B cell (primary cell): ENCODE results near the gene TMC2. TPM values are rescaled to one million over a fixed set of nuclear protein-coding genes. Genes with fewer than 3 reads are reported as not detected.

Experiments
- ATAC-seq: fragments of 200-7000 bp; cut with Tn5 transposase; one replicate; pipeline ENCODE4 v1.10.0; 2021; ENCODE audit warnings: low read depth, mild to moderate bottlenecking, moderate number of reproducible peaks, moderate library complexity
- CTCF ChIA-PET: fragments of 350-600 bp; sonication (Branson Sonifier 250); formaldehyde crosslinking; loops from one replicate; lab custom pipeline; 2021; ENCODE audit warnings: antibody characterized with exemption, inconsistent platforms; lab: Charles Lee
- POLR2A ChIA-PET: fragments of 350-600 bp; sonication (Branson Sonifier 250); formaldehyde crosslinking; loops from one replicate; lab custom pipeline; 2021; ENCODE audit warnings: antibody characterized with exemption; lab: Charles Lee
- DNase-seq: peaks from one replicate; pipeline ENCODE4 v3.0.0; 2013
- H2AFZ ChIP-seq: 2 replicates; pipeline ENCODE4 v1.6.1; 2012; ENCODE audit warnings: mild to moderate bottlenecking, low read depth, low read length; ENCODE audit not compliant: insufficient read depth, poor library complexity, severe bottlenecking
- H3K27ac ChIP-seq, 2 donors: 1 replicate in 1 of 2; 2 replicates in 1 of 2; pipeline ENCODE4 v1.5.1; 2012 to 2013; ENCODE audit warnings: low read length in 2 of 2, mild to moderate bottlenecking in 2 of 2, moderate library complexity in 1 of 2
- H3K27me3 ChIP-seq, 4 experiments: fragments of 200-600 bp in 1 of 4; sonication (generic) in 1 of 4; replicated peaks in 1 of 4; 1 replicate in 2 of 4; 2 replicates in 2 of 4; pipeline versions ENCODE4 v1.6.1 to v1.7.0; 2013 to 2016; ENCODE audit warnings: low read length in 3 of 4, mild to moderate bottlenecking in 2 of 4, mixed read lengths in 1 of 4, moderate library complexity in 1 of 4; ENCODE audit not compliant: insufficient read depth in 4 of 4, control insufficient read depth in 3 of 4; ENCODE audit errors: control extremely low read depth in 1 of 4
- H3K36me3 ChIP-seq, 2 experiments: replicated peaks in 1 of 2; 1 replicate in 1 of 2; 2 replicates in 1 of 2; pipeline versions ENCODE4 v1.6.1 to v1.7.1; 2013; ENCODE audit warnings: low read length in 1 of 2; ENCODE audit not compliant: insufficient read depth in 2 of 2, control insufficient read depth in 1 of 2; ENCODE audit errors: control extremely low read depth in 1 of 2, extremely low read depth in 1 of 2
- H3K4me1 ChIP-seq, 2 donors: fragments of 200-600 bp in 1 of 2; sonication (generic) in 1 of 2; 1 replicate in 1 of 2; 2 replicates in 1 of 2; pipeline versions ENCODE4 v1.5.1 to v1.6.1; 2013 to 2017; ENCODE audit warnings: low read length in 2 of 2; ENCODE audit not compliant: control insufficient read depth in 2 of 2, insufficient read depth in 2 of 2
- H3K4me2 ChIP-seq: replicated peaks from 2 replicates; pipeline ENCODE3; 2012; ENCODE audit warnings: mild to moderate bottlenecking, low read depth, low read length; ENCODE audit not compliant: poor library complexity, severe bottlenecking
- H3K4me3 ChIP-seq, 5 experiments: fragments of 200-600 bp in 1 of 5; sonication (generic) in 1 of 5; 1 replicate in 3 of 5; 2 replicates in 2 of 5; pipeline versions ENCODE4 v1.5.1 to v1.7.0; 2011 to 2016; ENCODE audit warnings: low read length in 4 of 5, mild to moderate bottlenecking in 4 of 5, low read depth in 2 of 5, control low read depth in 1 of 5, moderate library complexity in 1 of 5; ENCODE audit not compliant: insufficient read depth in 1 of 5; ENCODE audit errors: control extremely low read depth in 1 of 5, extremely low read depth in 1 of 5
- H3K79me2 ChIP-seq: fragments of 200-600 bp; sonication (generic); one replicate; pipeline ENCODE4 v1.6.0; 2016; ENCODE audit warnings: low read length; ENCODE audit not compliant: control insufficient read depth, insufficient read depth
- H3K9ac ChIP-seq: fragments of 200-600 bp; sonication (generic); 2 replicates; pipeline ENCODE4 v1.6.1; 2017; ENCODE audit warnings: mild to moderate bottlenecking, low read length, moderate library complexity
- H3K9me3 ChIP-seq, 3 donors: one replicate each; pipeline versions ENCODE4 v1.6.1 to v1.7.1; 2013; ENCODE audit warnings: low read length in 2 of 3; ENCODE audit not compliant: control insufficient read depth in 2 of 3, insufficient read depth in 1 of 3; ENCODE audit errors: control extremely low read depth in 1 of 3
- H4K20me1 ChIP-seq: 2 replicates; pipeline ENCODE4 v1.6.0; 2012; ENCODE audit warnings: mild to moderate bottlenecking, low read length; ENCODE audit not compliant: insufficient read depth, control insufficient read depth, poor library complexity, severe bottlenecking
- H3K27ac Mint-ChIP-seq: one replicate; pipeline ENCODE4 v1.8.0; 2021; ENCODE audit warnings: mixed read lengths
- H3K27me3 Mint-ChIP-seq: one replicate; pipeline ENCODE4 v1.8.0; 2021; ENCODE audit warnings: mixed read lengths
- H3K4me1 Mint-ChIP-seq: one replicate; pipeline ENCODE4 v1.8.0; 2021; ENCODE audit warnings: mixed read lengths
- H3K4me3 Mint-ChIP-seq: one replicate; pipeline ENCODE4 v1.8.0; 2021; ENCODE audit warnings: mixed read lengths
- H3K9me3 Mint-ChIP-seq: one replicate; pipeline ENCODE4 v1.8.0; 2022; ENCODE audit warnings: mixed read lengths; ENCODE audit not compliant: insufficient read depth
- CTCF ChIP-seq: fragments of 200-600 bp; IDR thresholded peaks from one replicate; pipeline ENCODE4 v1.8.0; 2022; ENCODE audit warnings: antibody characterized with exemption, mild to moderate bottlenecking
- EZH2 ChIP-seq: IDR thresholded peaks from 2 replicates; pipeline ENCODE4 v1.6.1; 2012; ENCODE audit warnings: borderline replicate concordance, low read depth, mild to moderate bottlenecking, moderate library complexity, low read length; ENCODE audit not compliant: insufficient read depth, poor library complexity, severe bottlenecking
- whole genome bisulfite sequencing: methylation state at CpG from one replicate; pipeline ENCODE4 v1.1.5; 2013; ENCODE audit warnings: missing lambda C conversion rate; ENCODE audit not compliant: insufficient coverage; 5-methylcytosine and 5-hydroxymethylcytosine counted together
- intact Hi-C: fragments of 100-400 bp; cut with micrococcal nuclease; formaldehyde crosslinking; loops from one replicate; pipeline ENCODE4 v1.10.0; 2022
- polyA plus RNA-seq: library from polyadenylated mRNA; depleted of rRNA; stranded (reverse); fragments of >200 nt; gene quantifications from 2 replicates; pipeline ENCODE4 v1.2.3, GENCODE V29; 2012
- total RNA-seq, 2 donors: library from RNA; stranded (reverse); fragments of 120-200 nt in 1 of 2; gene quantifications; 1 replicate in 1 of 2; 2 replicates in 1 of 2; pipeline versions ENCODE4 v1.2.3 to v1.2.4, GENCODE V29; 2013 to 2022

The TMC2 gene
- total and polyA plus RNA-seq, 2 donors (not counting 1 experiment from before 2014, with no cell fraction given), result not detected

- H3K27me3 ChIP-seq, result peaks cover 0 to 33% (median 11%) of the 10 kb centered on the region in 4 experiments
- H3K27ac ChIP-seq, result no peak overlapping the region
- peaks cover 20% of the 10 kb centered on the region for H3K4me1 Mint-ChIP-seq
- POLR2A ChIA-PET, result no interaction called here
- no peaks in the 10 kb centered on the region for H4K20me1 ChIP-seq
- peaks cover 59% of the 10 kb centered on the region for H3K27me3 Mint-ChIP-seq
- no peak for TF ChIP-seq CTCF
- TF ChIP-seq EZH2, result no peak
- no peak overlapping the region for H2AFZ ChIP-seq
- intact Hi-C loops, result no loop called here
- no peak overlapping the region for H3K4me3 Mint-ChIP-seq
- 89% methylated on average over 3 of the region's 6 CpGs for WGBS
- H3K4me1 ChIP-seq, result peaks cover 7 to 11% of the 10 kb centered on the region in 2 donors
- H3K4me3 ChIP-seq, result no peak overlapping the region
- H3K9me3 ChIP-seq, result peaks cover 0 to 5% (median 0%) of the 10 kb centered on the region in 3 donors
- H3K36me3 ChIP-seq, result no peaks in the 10 kb centered on the region
- H3K4me2 ChIP-seq, result no peak overlapping the region
- H3K9ac ChIP-seq, result no peak overlapping the region
- no peak overlapping the region for H3K27ac Mint-ChIP-seq
- H3K79me2 ChIP-seq, result no peaks in the 10 kb centered on the region
- DNase-seq, result no peak
- CTCF ChIA-PET, result interaction anchor here (0.7 to 0.9 kb wide), 3 partner anchors 17 to 28 kb away, joined by 3 read pairs; no protein-coding TSS in a partner anchor
- H3K9me3 Mint-ChIP-seq, result no peaks in the 10 kb centered on the region
- ATAC-seq, result no peak
These were observed 151.1 kb downstream of the TMC2 start for GRCh38 chr20:2687514-2687913.

- ATAC-seq (no peak), DNase-seq (peak; percentile 52)
- Histone ChIP-seq H3K9ac (no peak overlapping the region), H3K79me2 (no peaks in the 10 kb centered on the region), H3K4me2 (no peak overlapping the region), H3K36me3 (no peaks in the 10 kb centered on the region), H3K27me3 (peaks cover 0 to 33% (median 11%) of the 10 kb centered on the region in 4 experiments), H3K27ac (no peak overlapping the region), H4K20me1 (no peaks in the 10 kb centered on the region), H3K9me3 (peaks cover 0 to 5% (median 0%) of the 10 kb centered on the region in 3 donors), H3K4me1 (peaks cover 7 to 11% of the 10 kb centered on the region in 2 donors), H2AFZ (no peak overlapping the region), H3K4me3 (no peak overlapping the region)
- ChIA-PET CTCF (interaction anchor here (0.7 to 0.8 kb wide), 2 partner anchors 27 to 53 kb away, joined by 3 read pairs; no protein-coding TSS in a partner anchor), POLR2A (no interaction called here)
- intact Hi-C loops, result no loop called here
- 28% methylated on average over 10 of the region's 18 CpGs for WGBS
- H3K4me3 Mint-ChIP-seq, result no peak overlapping the region
- TF ChIP-seq EZH2 (no peak), CTCF (peak; percentile 50)
- no peak overlapping the region for H3K27ac Mint-ChIP-seq
- peaks cover 59% of the 10 kb centered on the region for H3K27me3 Mint-ChIP-seq
- no peaks in the 10 kb centered on the region for H3K9me3 Mint-ChIP-seq
- H3K4me1 Mint-ChIP-seq, result peaks cover 20% of the 10 kb centered on the region
These were observed 151.7 kb downstream of the TMC2 start for GRCh38 chr20:2688041-2688591.
